ENCODE measurements around the gene PTPRG. TPM values are rescaled to one million over a fixed set of nuclear protein-coding genes. Genes with fewer than 3 reads are reported as not detected.

The PTPRG gene
- total and polyA plus RNA-seq, 2 experiments from 2014 or later: 24.4 to 131 TPM

- Histone ChIP-seq H3K27me3 (ENCODE audit: insufficient read depth) (no peaks in the 10 kb centered on the region), H3K4me1 (ENCODE audit: insufficient read depth) (peaks cover 19% of the 10 kb centered on the region), H3K4me3 (no peak overlapping the region), H4K20me1 (replicated peaks; ENCODE audit: insufficient read depth) (peaks cover 75% of the 10 kb centered on the region), H3K27ac (ENCODE audit: low read depth) (no peak overlapping the region), H3K79me2 (replicated peaks; ENCODE audit: insufficient read depth) (peaks cover 100% of the 10 kb centered on the region), H3K4me2 (no peak overlapping the region), H3F3A (replicated peaks; ENCODE audit: low read depth) (no peaks in the 10 kb centered on the region), H3K9me2 (ENCODE audit: insufficient read depth) (no peaks in the 10 kb centered on the region), H3K36me3 (ENCODE audit: insufficient read depth) (0 out of 2 replicates have a peak, but pooled peaks cover 2% of the 10 kb centered on the region), H2AFZ (no peak overlapping the region)
- no peaks in the 10 kb centered on the region for H3K9me3 Mint-ChIP-seq
- H3K36me3 Mint-ChIP-seq (ENCODE audit: low read depth): peaks cover 54% of the 10 kb centered on the region
- DNase-seq (ENCODE audit: low spot score): no peak
- no peak overlapping the region for H3K27ac Mint-ChIP-seq
- no peak for ATAC-seq
- peaks cover 25% of the 10 kb centered on the region for H3K4me1 Mint-ChIP-seq
- peaks cover 5% of the 10 kb centered on the region for H3K27me3 Mint-ChIP-seq (ENCODE audit: insufficient read depth, low read depth, poor library complexity)
- H3K4me3 Mint-ChIP-seq: no peak overlapping the region
- TF ChIP-seq EZH2phosphoT487 (IDR thresholded peaks at IDR 0.05; ENCODE audit: unreplicated experiment): no peak
- TF ChIP-seq ZNF462 (CRISPR knock-in tag; IDR thresholded peaks at IDR 0.05): no peak
- no peak for TF ChIP-seq POLR2AphosphoS5 (IDR thresholded peaks at IDR 0.05; ENCODE audit: low read depth)
- TF ChIP-seq ZNF331 (CRISPR knock-in tag; IDR thresholded peaks at IDR 0.05; ENCODE audit: low read depth): no peak
- TF ChIP-seq REST (IDR thresholded peaks at IDR 0.05; ENCODE audit: unreplicated experiment): no peak
- TF ChIP-seq ZNF114 (CRISPR knock-in tag; IDR thresholded peaks at IDR 0.05): no peak
Measured at GRCh38 chr3:61602466-61602865, 41.1 kb downstream of the PTPRG start.

All from GM23338 (cell line).